ENCODE measurements around the gene CNTNAP2.

The CNTNAP2 gene

DNA sequence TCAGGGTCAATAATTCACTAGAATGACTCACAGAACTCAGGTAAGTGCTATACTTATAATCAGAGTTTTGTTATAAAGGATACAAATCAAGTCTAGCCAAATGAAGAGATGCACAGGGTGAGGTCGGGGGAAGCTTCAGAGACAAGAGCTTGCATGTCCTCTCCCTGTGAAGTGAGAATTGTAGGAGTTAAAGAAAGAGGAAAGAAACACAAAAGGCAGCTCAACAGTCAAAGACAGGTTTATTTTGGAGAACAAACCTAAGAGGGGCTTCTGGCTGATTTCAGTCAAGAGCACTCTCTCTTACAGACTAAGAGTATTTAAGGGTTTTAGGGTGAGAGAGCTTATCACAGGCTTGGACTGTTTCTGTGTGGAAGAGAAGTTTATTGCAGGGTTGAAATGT lies 1873.5 kb downstream of the CNTNAP2 start:
- no peak overlapping the region for H3K4me3 ChIP-seq (ENCODE audit: low read depth, low read length)
- TF ChIP-seq, protein P1, sequence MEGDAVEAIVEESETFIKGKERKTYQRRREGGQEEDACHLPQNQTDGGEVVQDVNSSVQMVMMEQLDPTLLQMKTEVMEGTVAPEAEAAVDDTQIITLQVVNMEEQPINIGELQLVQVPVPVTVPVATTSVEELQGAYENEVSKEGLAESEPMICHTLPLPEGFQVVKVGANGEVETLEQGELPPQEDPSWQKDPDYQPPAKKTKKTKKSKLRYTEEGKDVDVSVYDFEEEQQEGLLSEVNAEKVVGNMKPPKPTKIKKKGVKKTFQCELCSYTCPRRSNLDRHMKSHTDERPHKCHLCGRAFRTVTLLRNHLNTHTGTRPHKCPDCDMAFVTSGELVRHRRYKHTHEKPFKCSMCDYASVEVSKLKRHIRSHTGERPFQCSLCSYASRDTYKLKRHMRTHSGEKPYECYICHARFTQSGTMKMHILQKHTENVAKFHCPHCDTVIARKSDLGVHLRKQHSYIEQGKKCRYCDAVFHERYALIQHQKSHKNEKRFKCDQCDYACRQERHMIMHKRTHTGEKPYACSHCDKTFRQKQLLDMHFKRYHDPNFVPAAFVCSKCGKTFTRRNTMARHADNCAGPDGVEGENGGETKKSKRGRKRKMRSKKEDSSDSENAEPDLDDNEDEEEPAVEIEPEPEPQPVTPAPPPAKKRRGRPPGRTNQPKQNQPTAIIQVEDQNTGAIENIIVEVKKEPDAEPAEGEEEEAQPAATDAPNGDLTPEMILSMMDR (IDR thresholded peaks at IDR 0.05; ENCODE audit: control insufficient read depth, extremely low read depth, insufficient read depth) = no peak
- DNase-seq (ENCODE audit: low read depth) = no peak

DNA sequence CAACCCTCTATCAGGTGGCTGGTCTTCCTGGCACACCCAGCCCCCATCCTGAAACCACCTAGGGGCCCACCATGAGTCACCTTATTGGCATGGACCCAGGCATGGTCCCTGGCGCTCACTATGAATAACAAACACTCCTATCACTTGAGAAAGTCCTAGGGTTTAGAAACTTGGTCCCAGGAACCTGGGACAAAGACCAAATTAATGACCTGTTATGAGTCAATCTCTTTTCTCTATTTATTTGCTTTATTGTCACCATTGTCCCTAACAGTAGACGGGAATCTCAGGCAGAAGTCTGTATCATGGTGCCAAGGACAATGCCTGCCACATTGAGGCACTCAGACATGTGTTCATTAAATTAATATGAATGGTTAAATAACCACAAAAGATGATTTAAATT lies 1874.3 kb downstream of the CNTNAP2 start:
- TF ChIP-seq, protein P1 (IDR thresholded peaks at IDR 0.05; ENCODE audit: control insufficient read depth, extremely low read depth, insufficient read depth) = no peak
- no peak for DNase-seq (ENCODE audit: low read depth)
- H3K4me3 ChIP-seq (ENCODE audit: low read depth, low read length) = no peak overlapping the region

DNA sequence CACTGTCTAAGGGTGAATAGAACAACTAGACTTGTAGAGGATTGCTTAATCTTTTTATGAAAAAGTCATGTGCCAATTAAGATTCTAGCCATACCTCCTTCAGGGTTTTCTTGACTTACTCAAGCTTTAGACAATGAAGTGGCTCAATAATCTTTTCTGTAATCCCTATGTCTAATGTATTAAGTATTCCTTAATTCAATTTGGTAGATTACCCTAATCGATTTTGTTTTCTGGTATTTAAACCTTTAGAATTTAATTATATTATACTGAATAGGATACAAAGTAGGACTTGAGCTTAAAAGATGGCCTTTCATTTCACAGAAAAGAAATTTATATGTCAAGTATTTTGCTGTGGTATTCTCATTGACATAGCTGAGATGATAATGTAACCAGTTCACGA lies 1876.1 kb downstream of the CNTNAP2 start:
- no peak for DNase-seq (ENCODE audit: low read depth)
- TF ChIP-seq, protein P1 (IDR thresholded peaks at IDR 0.05; ENCODE audit: control insufficient read depth, extremely low read depth, insufficient read depth) = no peak
- no peak overlapping the region for H3K4me3 ChIP-seq (ENCODE audit: low read depth, low read length)

DNA sequence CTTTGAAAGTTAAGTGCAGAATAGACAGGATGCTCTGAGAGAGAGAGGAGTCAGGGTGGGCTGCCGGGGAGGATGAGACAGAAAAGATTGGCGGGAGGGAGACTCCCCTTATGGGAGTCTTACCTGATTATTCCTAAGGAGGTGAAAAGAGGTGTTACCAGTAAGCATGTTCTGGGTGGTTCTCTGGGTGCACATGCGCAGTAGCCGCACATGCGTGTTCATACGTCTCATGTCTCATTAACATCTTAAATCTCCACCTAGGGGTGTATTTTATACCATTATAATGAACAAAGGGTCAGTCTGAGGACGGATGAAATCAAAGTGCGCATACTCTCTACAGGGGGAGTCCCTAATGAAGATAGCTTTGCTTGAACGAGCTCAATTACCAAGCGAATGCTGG lies 1881.0 kb downstream of the CNTNAP2 start:
- no peak overlapping the region for H3K4me3 ChIP-seq (ENCODE audit: low read depth, low read length)
- DNase-seq (ENCODE audit: low read depth) = no peak
- TF ChIP-seq, protein P1 (IDR thresholded peaks at IDR 0.05; ENCODE audit: control insufficient read depth, extremely low read depth, insufficient read depth) = no peak

DNA sequence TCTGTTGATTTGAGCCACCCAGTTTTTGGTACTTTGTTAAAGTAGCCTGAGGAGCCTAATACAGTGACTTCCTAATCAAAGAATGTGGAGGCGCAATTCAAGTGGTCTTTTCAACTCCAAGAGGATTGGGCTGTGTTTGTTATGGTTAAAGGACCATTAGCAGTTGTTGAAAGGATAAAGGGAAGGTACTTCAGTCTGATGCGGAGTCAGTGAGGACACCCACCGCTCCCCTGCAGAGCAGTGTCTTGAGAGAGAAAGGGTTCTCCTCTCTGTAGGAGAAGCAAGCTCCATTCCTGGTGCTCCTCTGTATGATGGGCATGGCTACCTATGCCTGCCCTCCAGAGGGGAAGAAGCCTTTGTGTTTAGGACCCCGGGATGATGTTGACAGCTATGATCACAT lies 1883.4 kb downstream of the CNTNAP2 start:
- H3K4me3 ChIP-seq (ENCODE audit: low read depth, low read length) = no peak overlapping the region
- TF ChIP-seq, protein P1 (IDR thresholded peaks at IDR 0.05; ENCODE audit: control insufficient read depth, extremely low read depth, insufficient read depth) = no peak
- no peak for DNase-seq (ENCODE audit: low read depth)

DNA sequence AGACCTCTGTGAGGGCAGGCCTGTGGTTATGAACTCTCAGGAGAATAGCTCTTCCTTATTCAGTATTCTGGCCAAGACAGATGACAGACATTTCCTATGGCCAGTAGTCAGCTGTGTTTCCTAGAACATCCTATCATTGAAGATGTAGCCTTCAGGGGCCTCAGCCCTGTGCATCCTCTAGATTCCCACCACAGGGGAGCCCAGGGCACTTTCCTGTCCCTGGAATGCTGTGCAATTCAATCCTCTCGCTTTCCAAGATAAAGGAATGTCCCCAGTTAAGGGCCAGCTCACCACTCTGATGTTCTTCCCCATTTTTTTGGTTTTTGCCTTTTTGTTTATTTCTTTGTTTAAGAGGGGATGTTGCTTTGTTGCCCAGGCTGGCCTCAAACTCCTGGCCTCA lies 1895.2 kb downstream of the CNTNAP2 start:
- DNase-seq (ENCODE audit: low read depth) = no peak
- H3K4me3 ChIP-seq (ENCODE audit: low read depth, low read length) = no peak overlapping the region
- TF ChIP-seq, protein P1 (IDR thresholded peaks at IDR 0.05; ENCODE audit: control insufficient read depth, extremely low read depth, insufficient read depth) = no peak

DNA sequence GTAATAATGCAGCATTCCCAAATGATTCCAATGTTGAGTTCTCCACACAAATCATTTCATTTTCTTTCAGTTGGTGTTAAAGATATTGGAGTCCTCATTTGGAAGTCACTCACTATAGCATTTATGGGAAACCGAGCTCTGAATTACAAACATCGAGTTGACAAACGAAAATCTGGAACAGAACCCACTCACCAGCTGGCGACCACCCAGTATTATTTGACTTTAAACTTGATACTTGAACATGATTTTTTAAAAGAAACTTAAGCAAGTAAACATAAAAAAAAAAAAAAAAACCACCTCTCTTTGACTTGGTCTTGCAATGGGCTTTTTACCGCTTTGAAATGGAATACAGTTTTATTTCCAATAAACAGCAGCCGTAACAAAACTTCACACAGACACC lies 1897.4 kb downstream of the CNTNAP2 start:
- no peak overlapping the region for H3K4me3 ChIP-seq (ENCODE audit: low read depth, low read length)
- TF ChIP-seq, protein P1 (IDR thresholded peaks at IDR 0.05; ENCODE audit: control insufficient read depth, extremely low read depth, insufficient read depth) = no peak

More for the DNA sequence above, 1897.4 kb downstream of the CNTNAP2 start:
- no peak for DNase-seq (ENCODE audit: low read depth)
